Ishikawa (cell line): ENCODE data around the gene BFSP2.

Source experiments
- CREB1 ChIP-seq: IDR thresholded peaks from 2 replicates; pipeline ENCODE4 v1.6.1; 2012; ENCODE audit warnings: low read depth
- EP300 ChIP-seq: IDR thresholded peaks from 2 replicates; pipeline ENCODE4 v1.6.1; 2012; ENCODE audit warnings: borderline replicate concordance
- MAX ChIP-seq: IDR thresholded peaks from 2 replicates; pipeline ENCODE4 v1.6.1; 2012
- TCF12 ChIP-seq: IDR thresholded peaks from 2 replicates; pipeline ENCODE4 v1.6.1; 2012; ENCODE audit warnings: low read depth
- YY1 ChIP-seq: IDR thresholded peaks from 2 replicates; pipeline ENCODE4 v1.6.1; 2012; ENCODE audit warnings: low read depth

GRCh38 chr3:133447750-133448477, 48.1 kb downstream of the BFSP2 start:
- TF ChIP-seq TCF12 (no peak), MAX (no peak), EP300 (no peak), YY1 (no peak), CREB1 (no peak)
